Pancreas (tissue), 10 donors: ENCODE results near the gene SYT9. TPM values are rescaled to one million over a fixed set of nuclear protein-coding genes. Genes with fewer than 3 reads are reported as not detected.

Experiments used
- ATAC-seq, 4 donors: fragments of 200-7000 bp; cut with Tn5 transposase; one replicate each; pipeline versions ENCODE4 v1.8.0 to v1.9.1; 2020; ENCODE audit warnings: mild to moderate bottlenecking in 4 of 4, moderate library complexity in 4 of 4
- DNase-seq, 6 donors: peaks; one replicate each; pipeline ENCODE4 v3.0.0-alpha.2; 2020
- FAIRE-seq: peaks from 2 replicates; lab custom pipeline; 2012; peaks lifted over from hg19 to GRCh38; lab: Jason Lieb, UNC
- H3K27ac ChIP-seq, 4 donors: fragments of 200-600 bp; sonication (generic); 1 replicate in 3 of 4; 2 replicates in 1 of 4; pipeline versions ENCODE4 v1.5.0 to v1.8.0; 2020
- H3K27me3 ChIP-seq, 4 donors: fragments of 200-600 bp; one replicate each; pipeline ENCODE4 v1.8.0; 2021
- H3K36me3 ChIP-seq, 3 donors: fragments of 200-600 bp; sonication (generic) in 1 of 3; one replicate each; pipeline versions ENCODE4 v1.5.0 to v1.8.0; 2020 to 2021
- H3K4me1 ChIP-seq, 3 donors: fragments of 200-600 bp; one replicate each; pipeline ENCODE4 v1.8.0; 2021
- H3K4me3 ChIP-seq, 4 donors: fragments of 200-600 bp; sonication (generic) in 2 of 4; one replicate each; pipeline versions ENCODE4 v1.5.0 to v1.8.0; 2020 to 2021
- H3K9me3 ChIP-seq, 4 donors: fragments of 200-600 bp; one replicate each; pipeline ENCODE4 v1.8.0; 2021
- WGBS, 2 donors: extraction: QIAGEN DNeasy Blood & Tissue Kit; methylation state at CpG; one replicate each; pipeline ENCODE4 v1.1.7; 2013; 5-methylcytosine and 5-hydroxymethylcytosine counted together
- intact Hi-C, 3 donors: fragments of 100-400 bp; cut with DNase I; formaldehyde crosslinking; loops; one replicate each; pipeline versions ENCODE4 v1.11.1 to v1.14.2; 2022
- polyA plus RNA-seq, 2 donors: library from polyadenylated mRNA; stranded (reverse); fragments of 200-250 nt; gene quantifications; one replicate each; pipeline ENCODE4 v1.2.3, GENCODE V29; 2013
- total RNA-seq, 6 donors: library from RNA; stranded (reverse); fragmentation: NEBNext Ultra II Directional in 4 of 6; extraction: Animal tissue kit (Norgen Biotek cat#: 25700) in 4 of 6; gene quantifications; one replicate each; pipeline versions ENCODE4 v1.2.1 to v1.2.4, GENCODE V29; 2021 to 2023
- TF ChIP-seq, protein P1 (sequence below), 4 donors: fragments of 200-600 bp; sonication (generic) in 3 of 4; IDR thresholded peaks; one replicate each; pipeline versions ENCODE4 v1.5.0 to v1.8.0; 2021; ENCODE audit warnings: antibody characterized with exemption in 4 of 4
- donor health status: healthy with polysubstance abuse.
- donor health status: DM: no; HTN: no; CAD: no; lungs with moderate emphysema.
- donor health status: DM: no; HTN: no; CAD: no.
- donor health status: control.
- donor health status: control.
- donor health status: Bipolar disorder and iron deficiency.
- donor health status: DM: yes; HTN: yes; CAD: no.
- donor health status: DM: no; HTN: no; CAD: no.
- donor health status: DM: no; HTN: no; CAD: no.
- donor health status: DM: yes; HTN: yes; CAD: no.

SYT9 gene
- total and polyA plus RNA-seq, 8 donors: 0.38 to 2.0 (median 1.0) TPM

DNA sequence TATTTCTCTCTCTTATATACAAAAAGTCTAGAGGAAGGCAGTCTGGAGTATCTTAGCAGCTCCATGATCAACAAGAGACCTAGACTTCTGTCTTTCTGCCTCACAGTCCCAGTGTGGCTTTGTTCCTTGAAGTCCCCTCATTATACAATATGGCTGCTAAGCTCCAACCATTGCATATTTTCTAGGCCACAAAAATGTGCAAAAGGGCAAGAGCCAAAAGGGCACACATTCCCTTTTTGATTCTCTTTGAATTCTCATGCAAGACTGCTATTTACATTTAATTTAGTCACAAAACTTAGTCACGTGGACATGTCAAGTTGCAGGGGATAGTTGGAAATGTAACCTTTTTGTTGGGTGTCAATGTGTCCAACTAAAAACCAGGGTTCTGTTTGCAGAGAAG, 169.4 kb downstream of the SYT9 start:
- FAIRE-seq (no peak), DNase-seq (no peak), ATAC-seq (no peak)
- Histone ChIP-seq H3K36me3 (no peaks in the 10 kb centered on the region), H3K4me1 (no peaks in the 10 kb centered on the region), H3K9me3 (no peaks in the 10 kb centered on the region), H3K27me3 (no peaks in the 10 kb centered on the region), H3K27ac (no peak overlapping the region), H3K4me3 (no peak overlapping the region)
- TF ChIP-seq, protein P1, sequence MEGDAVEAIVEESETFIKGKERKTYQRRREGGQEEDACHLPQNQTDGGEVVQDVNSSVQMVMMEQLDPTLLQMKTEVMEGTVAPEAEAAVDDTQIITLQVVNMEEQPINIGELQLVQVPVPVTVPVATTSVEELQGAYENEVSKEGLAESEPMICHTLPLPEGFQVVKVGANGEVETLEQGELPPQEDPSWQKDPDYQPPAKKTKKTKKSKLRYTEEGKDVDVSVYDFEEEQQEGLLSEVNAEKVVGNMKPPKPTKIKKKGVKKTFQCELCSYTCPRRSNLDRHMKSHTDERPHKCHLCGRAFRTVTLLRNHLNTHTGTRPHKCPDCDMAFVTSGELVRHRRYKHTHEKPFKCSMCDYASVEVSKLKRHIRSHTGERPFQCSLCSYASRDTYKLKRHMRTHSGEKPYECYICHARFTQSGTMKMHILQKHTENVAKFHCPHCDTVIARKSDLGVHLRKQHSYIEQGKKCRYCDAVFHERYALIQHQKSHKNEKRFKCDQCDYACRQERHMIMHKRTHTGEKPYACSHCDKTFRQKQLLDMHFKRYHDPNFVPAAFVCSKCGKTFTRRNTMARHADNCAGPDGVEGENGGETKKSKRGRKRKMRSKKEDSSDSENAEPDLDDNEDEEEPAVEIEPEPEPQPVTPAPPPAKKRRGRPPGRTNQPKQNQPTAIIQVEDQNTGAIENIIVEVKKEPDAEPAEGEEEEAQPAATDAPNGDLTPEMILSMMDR (IDR thresholded peaks at IDR 0.05): no peak
- intact Hi-C loops: no loop called here
- 39 to 85% methylated on average over 1 of the region's 1 CpG for WGBS, 2 donors

DNA sequence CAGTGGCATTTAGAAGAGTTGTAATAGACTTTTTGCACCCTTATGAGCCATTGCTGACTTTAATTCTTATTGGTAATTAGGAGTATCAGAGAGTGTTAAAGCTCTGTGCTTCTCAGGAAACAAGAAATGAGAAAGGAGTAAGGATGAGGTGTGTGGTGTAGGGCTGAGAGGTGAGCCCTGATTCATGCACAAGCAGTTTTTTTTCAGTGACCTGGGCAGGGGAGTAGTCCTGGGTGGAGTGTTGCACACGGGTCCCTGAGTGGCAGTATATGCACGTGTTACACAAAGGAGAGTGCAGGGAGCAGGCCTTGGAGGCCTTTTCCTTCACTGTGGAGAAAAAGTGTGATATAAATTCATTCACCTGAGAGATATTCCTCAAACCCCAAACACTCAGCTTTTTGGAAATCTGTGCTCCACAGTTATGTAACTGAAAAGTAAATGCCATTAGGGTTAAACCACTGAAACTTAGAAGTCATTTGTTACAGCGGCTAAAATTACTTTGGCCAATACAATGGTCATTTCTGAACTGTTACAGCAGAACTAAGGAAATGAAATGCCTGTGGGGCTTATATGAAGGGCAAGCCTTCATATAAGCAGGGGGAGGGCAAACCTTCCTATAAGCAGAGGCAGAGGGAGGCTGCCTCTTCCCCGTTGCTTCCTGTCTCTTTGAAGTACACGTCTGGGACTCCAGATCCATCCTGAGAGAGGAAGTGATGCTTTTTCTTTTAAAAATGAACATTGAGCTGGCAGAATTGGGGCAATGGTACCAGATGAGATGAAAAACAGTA, 171.0 kb downstream of the SYT9 start:
- FAIRE-seq (no peak), DNase-seq (no peak), ATAC-seq (no peak)
- no peaks in the 10 kb centered on the region for H3K36me3 ChIP-seq
- H3K9me3 ChIP-seq: no peaks in the 10 kb centered on the region
- no peak overlapping the region for H3K4me3 ChIP-seq
- no peaks in the 10 kb centered on the region for H3K27me3 ChIP-seq
- intact Hi-C loops: no loop called here
- H3K27ac ChIP-seq: no peak overlapping the region
- no peaks in the 10 kb centered on the region for H3K4me1 ChIP-seq
- WGBS, 2 donors: 61 to 67% methylated on average over 5 of the region's 5 CpGs
- TF ChIP-seq, protein P1 (IDR thresholded peaks at IDR 0.05): no peak

DNA sequence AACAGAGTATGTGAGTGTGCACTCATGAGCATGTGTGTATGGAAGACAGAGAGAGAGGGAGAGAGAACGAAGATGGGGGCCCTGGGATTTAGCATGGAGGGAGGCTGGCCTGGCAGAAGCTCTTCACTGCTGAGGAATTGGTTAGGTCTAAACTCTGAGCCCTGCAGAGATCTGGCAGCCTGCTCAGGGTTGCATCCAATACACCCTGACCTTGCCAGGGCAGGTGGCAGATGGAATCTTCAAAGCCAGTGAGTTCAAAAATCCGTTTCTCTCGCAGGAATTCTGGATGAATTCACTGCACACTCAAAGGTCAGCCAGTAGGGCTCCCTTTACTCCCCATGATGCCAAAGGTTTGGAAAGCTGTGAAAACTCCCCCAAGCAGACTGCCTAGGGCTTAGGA, 172.2 kb downstream of the SYT9 start:
- H3K4me1 ChIP-seq: no peaks in the 10 kb centered on the region
- ATAC-seq (no peak), FAIRE-seq (no peak), DNase-seq (no peak)
- H3K4me3 ChIP-seq: no peak overlapping the region
- intact Hi-C loops: no loop called here
- 75 to 82% methylated on average over 3 of the region's 3 CpGs for WGBS, 2 donors
- TF ChIP-seq, protein P1 (IDR thresholded peaks at IDR 0.05): no peak
- no peak overlapping the region for H3K27ac ChIP-seq
- H3K36me3 ChIP-seq: no peaks in the 10 kb centered on the region
- H3K9me3 ChIP-seq: no peaks in the 10 kb centered on the region
- no peaks in the 10 kb centered on the region for H3K27me3 ChIP-seq

DNA sequence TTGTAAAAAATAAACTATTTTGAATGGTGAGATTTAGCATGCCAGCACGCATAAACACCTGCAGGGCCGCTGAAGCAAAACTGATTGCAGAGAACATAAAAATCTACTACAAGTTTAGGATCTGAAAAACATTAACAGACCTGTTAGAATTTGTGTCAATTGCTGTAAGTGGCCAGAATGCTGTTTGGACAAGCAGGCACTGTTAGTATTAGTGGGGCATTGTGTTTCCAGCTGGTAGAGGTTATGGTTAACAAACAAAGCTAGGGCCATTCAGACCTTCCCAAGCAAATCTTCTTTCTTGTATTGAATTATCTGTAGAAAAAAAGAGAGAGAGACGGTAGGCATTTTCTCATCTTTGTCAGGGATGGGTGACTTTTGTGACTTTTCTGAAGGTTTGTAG, 176.0 kb downstream of the SYT9 start:
- H3K27me3 ChIP-seq: no peaks in the 10 kb centered on the region
- TF ChIP-seq, protein P1 (IDR thresholded peaks at IDR 0.05): no peak
- intact Hi-C loops: no loop called here
- WGBS, 2 donors: 68 to 70% methylated on average over 3 of the region's 3 CpGs
- FAIRE-seq: no peak
- peak in 1 of 4 donors; percentile 43 for ATAC-seq
- no peaks in the 10 kb centered on the region for H3K4me1 ChIP-seq
- no peak overlapping the region for H3K27ac ChIP-seq
- no peaks in the 10 kb centered on the region for H3K36me3 ChIP-seq
- no peak for DNase-seq
- no peaks in the 10 kb centered on the region for H3K9me3 ChIP-seq
- H3K4me3 ChIP-seq: no peak overlapping the region

DNA sequence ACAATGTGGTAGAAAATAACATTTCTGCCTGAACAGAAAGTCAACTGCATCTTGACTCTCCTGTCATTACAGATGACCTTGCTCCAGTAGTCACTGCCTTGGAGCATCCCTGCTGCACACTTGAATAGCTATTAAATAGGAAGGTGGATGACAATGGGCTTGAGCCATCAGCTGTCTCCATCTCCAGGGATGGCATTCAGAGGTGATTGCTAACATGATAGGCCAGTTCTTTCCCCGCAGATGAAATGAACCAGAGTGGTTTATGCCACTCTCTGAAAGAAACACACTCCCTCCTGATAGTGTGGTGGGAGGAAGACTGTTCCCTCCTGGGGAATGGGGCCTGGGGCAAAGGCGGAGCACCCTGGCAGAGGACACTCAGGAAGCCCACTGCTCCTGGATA, 176.5 kb downstream of the SYT9 start:
- no peaks in the 10 kb centered on the region for H3K36me3 ChIP-seq
- no peak overlapping the region for H3K27ac ChIP-seq
- no peaks in the 10 kb centered on the region for H3K9me3 ChIP-seq
- H3K4me3 ChIP-seq: no peak overlapping the region
- no peaks in the 10 kb centered on the region for H3K27me3 ChIP-seq
- no peaks in the 10 kb centered on the region for H3K4me1 ChIP-seq
- TF ChIP-seq, protein P1 (IDR thresholded peaks at IDR 0.05): no peak
- intact Hi-C loops: no loop called here
- DNase-seq: no peak
- no peak for FAIRE-seq
- WGBS, 2 donors: 81 to 90% methylated on average over 2 of the region's 2 CpGs
- no peak for ATAC-seq
